Inflammatory macrophage treated with lipopolysaccharide for 1 hour (primary cell): Measurements from ENCODE around the gene DNMT3L.
"Not testable (repeated sequence)": the region's sequence is repeated elsewhere in the genome, so short reads cannot be mapped to it uniquely, and the experiment has no call there.

Experiments
- DNase-seq, 2 donors: peaks; one replicate each; pipeline ENCODE4 v3.0.0-alpha.2; 2020 to 2022

DNMT3L gene

DNA sequence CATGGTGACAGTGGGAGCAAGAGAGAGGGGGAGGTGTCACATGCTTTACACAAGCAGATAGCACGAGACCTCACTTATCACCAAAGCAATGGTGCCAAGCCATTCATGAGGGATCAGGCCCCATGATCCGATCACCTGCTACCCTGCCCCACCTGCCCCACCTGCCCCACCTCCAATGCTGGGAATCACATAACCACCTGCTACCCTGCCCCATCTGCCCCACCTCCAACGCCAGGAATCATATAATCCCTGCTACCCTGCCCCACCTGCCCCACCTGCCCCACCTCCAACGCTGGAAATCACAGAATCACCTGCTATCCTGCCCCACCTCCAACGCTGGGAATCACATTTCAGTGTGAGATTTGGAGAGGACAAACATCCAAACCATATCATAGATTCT, 13.3 kb upstream of the DNMT3L start:
- no peak for DNase-seq

DNA sequence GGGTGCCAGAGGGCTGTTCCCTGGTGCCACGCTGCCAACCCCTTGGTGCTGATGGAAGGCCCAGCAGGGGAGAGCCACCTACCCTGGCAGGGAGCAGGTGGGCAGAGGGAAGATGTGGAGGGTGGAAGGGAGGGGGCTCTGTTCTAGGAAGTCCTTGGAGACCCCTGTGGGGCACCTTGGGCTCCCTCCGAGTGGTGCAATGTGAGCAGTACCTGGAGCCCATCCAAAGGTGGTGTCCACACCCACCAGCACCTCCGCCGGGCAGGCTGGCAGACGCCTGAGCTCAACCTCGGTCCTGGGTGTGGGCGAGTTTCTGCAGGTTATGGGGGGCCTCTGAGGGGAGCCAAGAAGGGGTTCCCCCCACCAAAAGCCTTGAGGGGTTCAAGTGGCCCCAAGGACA, 11.3 kb upstream of the DNMT3L start:
- DNase-seq = no peak

DNA sequence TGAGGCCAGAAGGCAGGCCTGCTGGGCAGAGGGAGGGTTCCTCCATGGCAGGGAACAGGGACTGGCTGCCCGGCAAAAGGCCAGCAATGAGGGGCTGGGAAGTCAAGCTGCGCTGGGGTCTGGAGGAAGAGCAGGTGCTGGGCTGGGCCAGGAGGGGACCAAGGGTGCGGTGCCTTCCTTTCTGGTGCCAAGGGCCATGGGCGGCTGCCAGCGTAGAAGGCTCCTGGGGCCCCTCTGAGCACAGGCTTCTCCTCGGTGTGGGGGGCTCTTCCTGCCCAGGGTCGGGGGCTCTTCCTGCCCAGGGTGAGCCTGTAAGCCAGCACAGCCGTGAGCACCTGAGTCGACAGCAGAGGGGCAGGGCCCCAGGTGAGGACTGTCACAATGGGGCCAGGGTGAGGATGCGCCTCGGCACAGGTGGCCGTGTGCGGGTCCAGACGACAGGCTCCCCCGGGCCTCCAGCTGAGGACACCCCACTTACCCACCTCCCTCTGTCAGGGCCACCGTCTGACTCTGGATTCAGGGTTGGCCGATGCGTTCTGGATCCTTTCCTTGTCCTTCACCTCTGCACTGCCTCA, 10.7 kb upstream of the DNMT3L start:
- DNase-seq = no peak

DNA sequence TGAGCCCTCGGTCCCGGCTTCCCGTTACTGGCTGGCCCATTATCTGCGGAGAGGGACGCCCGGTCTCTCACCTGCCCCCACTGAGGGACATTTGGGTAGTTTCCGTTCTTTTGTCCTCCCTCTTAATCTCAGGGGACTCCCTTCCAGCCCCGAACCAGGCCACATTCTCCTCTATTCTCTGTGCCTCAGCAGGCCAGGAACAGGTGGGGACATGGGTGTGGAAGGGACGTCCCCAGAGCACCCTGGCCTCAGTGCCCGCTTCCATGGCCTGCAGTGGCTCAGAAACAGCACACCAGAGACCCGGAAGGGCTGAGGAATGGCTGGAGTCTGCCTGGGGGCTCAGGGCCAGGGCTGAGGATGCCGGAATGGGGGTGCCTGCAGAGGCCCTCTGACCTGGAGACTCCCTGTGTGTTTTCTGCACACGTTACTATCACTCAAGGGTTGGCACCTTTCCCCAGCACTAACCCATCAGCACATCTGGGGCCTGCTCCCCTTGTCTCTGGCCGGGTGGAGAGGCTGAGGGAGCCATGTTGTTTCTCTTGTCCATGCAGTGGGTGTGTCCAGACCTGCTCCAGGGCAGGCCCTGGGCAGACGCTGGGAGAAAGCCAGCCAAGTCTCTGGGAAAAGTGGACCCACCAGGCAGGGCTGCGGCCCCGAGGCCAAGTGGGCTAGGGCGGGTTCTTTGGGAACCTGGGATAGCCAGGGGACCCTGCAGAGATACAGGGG, 10.0 kb upstream of the DNMT3L start:
- no peak for DNase-seq

DNA sequence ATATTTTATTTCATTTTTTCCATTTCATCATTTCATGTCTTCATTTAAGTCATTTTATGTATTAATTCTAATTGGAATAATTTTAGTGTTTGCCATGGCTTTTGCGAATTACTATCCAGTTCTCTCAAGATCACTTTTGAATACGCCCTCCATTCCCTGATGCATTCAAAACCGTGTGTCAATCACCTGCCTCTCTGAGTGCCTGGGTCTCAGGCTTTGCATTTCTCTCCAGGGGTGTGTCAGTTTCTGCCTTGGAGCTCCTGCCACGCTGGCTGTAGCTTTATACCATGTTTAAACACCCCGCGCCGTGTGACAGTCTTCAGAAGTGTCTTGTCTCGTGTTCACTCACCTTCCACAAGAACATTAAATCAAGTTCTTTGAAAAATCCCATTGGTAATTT, 7.4 kb upstream of the DNMT3L start:
- DNase-seq = no peak

DNA sequence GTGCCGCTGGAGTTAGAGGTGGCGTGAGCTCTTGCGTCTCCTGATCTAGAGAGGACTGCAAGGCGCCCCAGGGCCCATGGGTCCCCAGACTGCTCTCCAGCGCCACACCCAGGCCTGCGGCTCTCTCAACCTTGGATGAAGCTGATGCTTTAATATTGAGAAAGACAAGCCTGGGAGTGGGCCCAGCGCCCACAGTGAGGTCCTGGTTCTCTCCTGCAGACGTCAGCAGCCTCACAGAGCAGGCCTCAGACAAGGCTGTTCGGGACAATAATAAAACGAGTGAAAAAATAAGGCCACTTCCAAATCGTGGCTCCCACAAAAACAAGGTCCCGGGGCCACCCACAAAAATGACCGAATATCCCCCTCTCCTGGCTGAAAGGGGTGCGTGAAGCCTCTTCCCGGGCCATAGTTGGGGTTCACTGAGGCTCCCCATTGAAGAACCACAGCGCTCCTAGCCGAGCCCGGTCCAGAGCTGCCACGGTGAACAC, 6.0 kb upstream of the DNMT3L start:
- peak; percentile 16 to 37 for DNase-seq

DNA sequence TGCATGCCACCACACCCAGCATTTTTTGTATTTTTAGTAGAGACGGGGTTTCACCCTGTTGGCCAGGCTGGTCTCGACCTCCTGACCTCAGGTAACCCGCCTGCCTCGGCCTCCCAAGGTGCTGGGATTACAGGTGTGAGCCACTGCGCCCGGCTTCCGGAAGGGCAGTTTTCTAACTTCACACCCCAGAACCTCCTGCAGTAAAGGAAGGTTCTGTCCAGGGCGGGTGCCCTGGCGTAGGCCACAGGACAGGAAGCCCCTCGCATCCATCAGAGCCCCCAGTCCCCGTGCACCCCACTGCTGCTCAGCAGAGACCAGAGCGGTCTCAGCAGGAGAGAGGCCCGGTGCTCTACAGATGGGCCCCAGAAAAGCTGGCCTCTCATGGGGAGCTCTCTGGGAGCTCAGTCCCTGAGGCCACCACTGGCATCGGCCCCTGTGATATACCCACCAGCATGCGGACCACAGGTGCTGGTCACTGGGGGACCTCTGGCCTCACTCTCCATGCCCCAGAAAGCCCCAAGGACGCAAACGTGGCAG, 4.1 kb upstream of the DNMT3L start:
- no peak for DNase-seq

DNA sequence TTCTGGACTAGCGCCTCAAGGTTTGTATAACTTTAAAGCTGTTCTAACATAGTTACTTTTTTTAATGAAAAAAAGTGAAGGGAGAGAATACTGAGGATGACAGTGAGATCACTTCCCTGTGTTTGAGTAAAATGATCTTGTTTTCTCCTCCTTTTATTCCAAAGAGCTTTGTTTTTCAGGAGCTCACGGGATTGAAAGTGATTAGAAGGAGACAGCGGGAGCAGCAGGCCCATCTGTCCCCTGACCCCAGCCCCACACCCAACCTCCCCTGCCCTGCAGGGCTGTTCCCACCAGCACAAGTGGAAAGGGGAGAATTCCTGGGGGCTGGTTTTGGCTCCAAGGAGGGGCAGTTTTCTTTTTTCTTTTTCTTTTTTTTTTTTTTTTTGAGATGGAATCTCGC, 2.1 kb upstream of the DNMT3L start:
- DNase-seq = no peak

DNA sequence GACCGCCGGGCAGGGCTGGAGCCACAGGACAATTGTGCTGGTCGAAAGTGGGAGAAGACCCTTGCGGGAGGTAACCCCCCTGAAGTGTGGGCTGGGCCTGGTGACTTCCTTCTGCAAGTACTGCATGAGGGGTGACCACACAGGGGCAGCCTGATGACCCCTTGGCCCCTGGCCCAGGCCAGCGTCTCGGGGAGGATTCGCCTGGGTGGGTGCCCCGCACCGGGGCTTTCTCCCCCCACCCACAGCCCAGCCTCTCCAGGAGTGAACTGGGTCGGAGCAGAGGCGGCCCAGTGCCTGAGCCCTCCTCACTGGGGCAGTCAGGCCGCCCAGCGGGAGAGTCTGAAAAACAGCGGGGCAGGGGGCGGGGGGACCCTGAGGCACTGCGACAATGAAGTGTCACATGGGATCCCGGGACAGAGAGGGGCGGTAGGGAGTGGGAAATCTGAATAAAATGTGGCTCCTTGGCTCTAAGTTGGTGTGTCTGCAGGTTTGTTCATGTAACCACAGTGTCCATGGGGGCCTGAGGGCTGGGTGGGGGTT, 1.6 kb upstream of the DNMT3L start:
- no peak for DNase-seq

DNA sequence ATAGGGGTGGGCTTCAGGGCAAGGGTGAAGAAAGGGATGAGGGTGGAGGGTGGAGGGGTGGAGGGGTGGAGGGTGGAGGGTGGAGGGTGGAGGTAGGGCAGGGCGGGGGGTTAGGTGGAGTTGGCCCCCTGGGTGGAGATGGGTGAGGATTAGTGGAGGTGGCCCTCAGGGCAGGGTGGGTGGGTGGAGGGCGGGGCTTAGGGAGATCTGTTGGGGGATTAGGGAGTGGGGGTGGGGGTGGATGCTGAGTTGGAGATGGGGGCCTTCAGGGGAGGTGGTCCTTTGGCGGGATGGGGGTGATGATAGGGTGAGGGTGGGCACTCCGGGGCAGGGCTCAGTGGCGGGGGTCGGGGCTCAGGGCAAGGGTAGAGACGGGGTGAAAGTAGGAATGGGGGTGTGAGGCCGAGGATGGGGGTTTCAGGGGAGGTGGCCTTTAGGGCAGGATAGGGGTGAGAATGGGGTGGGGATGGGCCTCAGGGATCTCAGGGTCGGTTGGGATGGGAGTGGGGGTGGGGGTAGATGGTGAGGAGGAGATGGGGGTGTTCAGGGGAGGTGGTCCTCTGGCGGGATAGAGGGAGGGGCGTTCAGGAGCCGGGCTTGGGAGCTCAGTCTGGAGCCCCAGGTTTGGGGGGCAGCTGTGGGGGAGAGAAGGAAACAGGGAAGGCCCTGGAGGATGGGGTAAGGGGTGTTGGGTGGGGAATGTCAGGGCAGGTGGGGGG, 800 bp upstream of the DNMT3L start:
- no peak for DNase-seq

DNA sequence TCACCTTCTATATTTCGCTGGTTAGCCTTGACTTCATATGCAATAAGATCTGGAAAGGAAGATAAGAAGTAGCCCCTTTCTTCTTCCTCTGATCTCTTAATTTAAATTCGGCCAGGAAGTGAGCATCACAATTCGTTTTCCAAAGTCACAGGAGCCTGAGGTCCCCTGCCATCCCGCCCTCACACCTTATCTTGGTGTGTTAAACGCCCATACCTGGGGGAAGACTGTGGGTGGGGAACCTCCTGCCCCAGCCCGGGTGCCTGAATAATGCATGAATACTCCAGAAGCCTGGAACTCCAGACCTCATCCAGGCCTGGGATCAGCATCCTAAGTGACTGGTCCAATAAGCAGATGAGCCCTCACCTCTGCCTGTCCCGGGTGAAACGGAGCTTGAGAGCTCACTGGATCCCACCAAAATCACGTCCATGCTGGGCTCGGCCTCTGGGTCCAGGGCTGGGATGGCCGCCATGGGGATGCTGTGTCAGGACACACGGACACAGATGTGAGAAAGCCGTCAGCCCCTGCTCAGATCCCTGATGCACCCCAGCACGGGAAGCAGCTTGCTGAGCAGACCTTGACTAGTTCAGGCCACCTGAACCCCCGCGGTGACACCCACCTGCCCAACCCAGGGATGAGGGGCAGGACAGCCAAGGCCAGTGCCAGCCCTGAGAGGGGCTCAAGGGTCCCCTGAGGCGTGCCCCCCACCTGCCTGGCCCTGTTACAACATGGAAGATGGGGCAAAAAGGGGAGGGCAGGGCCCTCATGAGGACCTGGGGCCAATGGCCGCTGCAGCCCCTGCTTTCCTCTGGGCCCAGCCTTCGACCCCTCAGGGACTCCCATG, 686 bp downstream of the DNMT3L start:
- no peak for DNase-seq

DNA sequence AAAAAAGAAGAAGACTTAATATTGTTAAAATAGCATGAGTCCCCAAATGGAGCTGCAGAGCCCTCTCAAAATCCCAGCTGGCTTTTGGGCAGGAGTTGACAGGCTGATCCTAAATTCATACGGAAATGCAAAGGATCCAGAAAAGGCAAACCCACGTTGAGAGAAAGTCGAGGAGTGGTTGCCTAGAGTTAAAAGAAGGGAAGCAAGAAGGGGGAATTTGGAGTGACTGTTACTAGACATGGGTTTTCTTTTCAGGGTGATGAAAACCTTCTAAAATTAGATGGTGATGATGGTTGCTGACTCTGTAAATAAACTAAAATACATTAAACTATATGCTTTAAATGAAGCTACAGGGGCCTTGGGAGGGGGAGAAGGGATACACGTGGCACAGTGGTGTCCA, 1.6 kb downstream of the DNMT3L start:
- peak; percentile 38 to 60 for DNase-seq

DNA sequence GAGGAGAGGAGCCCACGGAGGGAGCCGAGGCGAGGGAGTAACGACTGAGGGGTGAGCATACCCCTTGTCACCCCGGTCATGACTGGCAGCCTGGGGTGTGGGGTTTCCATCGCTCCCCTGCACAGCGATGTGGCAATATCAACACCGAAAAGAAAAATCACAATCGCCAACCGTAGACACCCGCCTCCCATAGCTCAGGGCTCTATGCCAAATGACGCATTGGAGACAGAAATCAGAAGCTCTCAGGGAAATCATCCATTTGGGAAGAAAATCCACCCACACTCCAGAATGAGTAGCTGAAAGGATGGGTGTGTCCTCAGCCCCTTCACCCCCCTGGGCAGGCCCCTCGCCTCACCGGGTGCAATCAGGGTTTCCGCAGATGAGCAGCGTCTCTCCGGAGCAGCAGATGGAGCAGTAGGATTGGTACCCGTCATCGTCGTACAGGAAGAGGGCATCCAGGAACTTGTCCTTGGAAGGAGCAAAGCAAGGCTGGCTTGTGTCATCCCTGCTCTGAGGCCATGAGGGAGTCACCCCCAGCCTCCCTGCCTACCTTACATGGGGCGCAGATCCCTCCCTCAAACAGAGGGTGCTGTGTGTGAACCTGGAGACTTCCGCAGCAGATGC, 2.5 kb downstream of the DNMT3L start:
- DNase-seq = no peak

DNA sequence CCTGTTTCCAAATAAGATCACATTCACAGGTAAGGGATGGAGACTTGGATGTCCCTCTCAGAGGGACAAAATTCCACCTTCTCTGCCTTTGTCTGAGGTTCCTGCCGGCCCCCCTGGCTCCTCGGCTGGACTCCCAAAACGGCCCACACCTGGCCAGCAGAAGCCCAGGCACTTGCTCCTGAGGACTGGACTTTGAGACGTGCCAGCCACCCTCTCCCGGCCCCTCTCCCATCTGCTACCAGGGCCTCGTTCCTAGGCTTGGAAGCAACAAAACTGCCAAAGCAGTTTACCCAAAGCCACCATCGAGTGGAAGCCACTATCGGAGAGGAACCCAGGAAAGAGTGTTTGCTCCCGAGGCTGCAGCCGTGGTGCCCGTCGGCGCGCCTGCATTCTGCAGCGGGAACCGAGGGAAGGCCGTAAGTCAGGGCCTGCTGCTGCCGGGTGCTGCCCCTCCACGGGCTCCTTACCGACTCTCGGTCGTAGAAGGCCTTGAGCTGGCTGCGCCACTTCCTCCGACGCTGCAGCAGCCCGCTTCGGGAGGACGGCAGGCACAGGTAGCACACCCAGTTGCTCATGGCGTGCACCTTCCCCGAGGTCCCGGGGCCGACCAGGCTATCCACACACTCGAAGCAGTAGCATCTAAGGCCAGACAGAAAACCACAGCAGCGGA, 3.5 kb downstream of the DNMT3L start:
- DNase-seq = no peak

DNA sequence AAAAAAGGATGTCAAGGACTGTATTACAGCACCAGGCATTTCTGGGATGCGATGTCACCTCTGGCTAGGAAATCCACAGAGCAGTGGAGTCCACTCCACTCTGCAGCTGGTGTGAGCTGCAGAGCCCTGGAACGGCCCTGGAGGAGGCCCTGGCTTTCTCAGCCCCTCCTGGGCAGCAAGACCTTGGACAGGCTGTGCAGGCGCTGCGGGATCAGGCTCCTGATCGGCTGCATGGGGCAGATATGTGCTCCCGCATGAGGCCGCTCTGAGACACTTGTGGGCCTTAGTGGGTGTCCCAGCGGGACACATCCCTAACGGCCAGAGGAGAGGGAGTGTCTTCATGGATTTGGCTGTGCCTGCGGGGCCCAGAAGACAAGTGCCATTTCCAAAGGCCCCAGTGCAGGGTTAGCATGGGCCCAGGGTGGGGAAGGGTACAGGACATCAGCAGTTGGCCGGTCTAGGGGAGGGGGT, 6.2 kb downstream of the DNMT3L start:
- DNase-seq = no peak

DNA sequence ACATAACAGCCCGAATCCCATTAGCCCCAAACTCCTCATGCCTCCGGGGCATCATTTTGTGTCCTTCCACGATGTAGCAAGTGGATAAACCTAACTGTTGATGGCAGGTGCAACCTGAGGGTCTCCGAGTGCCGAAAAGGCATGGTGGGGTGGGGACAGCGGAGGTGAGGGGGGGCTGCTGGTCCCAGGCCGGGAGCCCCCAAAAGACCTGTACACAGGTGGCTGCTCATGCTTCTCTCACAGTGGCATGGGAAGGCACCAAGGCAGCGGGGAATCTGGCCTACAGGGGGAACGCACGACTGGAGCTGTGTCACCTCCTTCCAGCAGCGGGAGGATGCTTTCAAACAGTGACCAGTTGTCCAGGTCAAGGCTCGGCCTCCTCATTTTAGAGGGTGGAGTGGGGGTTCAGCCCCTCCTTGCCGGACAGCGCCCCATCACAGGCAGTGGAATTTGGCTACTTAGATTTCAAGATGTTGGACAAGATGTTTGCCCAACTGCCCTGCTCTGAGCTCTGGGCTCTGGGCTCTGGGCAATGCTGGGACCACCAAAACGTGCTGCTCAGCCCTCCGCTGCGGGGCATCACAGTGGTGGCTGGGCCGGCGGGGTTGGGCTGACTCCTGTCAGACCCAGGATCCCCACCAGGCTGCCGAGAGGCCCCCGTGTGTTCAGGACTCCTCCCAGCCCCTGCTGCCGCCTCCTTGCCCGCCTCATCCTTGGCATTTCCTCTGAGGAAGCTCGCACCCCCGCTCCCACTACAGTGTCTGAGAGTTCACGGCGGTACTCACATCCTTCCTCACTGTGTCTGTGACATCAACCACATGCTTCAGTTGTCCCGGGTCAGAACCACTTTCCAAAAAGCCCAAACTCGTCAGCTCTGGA, 7.6 kb downstream of the DNMT3L start:
- DNase-seq = peak; percentile 45 to 56

DNA sequence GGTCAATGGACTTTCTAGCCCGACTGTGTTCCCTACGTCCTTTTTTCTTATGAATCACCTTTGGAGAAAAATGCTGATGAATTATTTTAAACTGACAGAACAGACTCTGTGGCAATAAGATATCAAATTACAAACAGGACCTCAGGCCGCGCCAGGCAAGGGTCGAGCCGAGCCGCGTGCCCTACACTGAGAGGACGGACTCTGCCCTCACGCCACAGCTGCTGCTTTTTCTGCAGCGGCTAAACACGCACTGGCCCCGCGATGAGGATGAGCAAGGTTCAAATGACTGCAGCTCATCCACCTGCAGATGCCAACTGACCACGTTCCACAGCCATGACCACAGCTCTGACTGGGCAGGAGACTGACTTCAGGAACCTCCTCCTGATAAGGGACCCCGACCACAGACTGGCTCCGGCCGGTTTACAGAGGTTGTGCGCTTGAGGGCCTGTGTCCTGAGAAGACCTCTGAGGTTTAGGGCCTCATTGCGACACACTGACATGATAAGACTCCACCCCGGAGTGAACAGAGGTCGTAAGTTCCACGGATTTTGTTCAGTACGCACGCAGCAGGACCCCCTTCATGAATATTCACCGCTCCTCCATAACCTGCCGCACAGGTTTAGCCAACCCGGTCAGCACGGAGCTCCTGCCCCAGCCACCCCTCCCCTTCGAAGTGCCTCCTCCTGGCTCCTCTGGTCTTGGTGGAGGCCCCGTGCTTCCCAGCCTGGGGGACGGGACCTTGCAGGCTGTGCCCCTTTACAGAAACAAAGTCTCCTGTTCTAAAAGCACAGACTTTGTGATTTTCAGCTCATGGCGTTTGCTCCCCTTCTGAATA, 12.3 kb downstream of the DNMT3L start:
- DNase-seq = not testable (repeated sequence)

DNA sequence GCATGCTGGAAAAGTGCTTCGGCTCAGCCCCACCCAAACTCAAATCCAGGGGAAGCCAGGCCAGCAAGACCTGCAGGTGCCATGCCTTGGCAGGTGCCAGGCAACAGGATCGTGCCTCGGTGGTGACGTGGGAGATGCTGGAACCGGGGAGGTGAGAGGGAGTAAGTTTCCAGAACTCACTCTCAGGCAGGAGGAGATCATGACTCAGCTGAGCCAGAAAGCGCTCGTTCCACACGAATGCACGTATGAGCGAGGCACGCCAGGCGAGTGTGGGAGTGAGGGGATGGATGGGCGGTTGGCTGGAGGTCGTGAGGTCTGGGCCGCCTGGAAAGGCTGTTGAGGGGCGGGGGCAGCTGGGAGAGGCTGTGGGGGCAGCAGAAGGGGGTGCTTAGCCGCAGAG, 13.8 kb downstream of the DNMT3L start:
- not testable (repeated sequence) for DNase-seq

DNA sequence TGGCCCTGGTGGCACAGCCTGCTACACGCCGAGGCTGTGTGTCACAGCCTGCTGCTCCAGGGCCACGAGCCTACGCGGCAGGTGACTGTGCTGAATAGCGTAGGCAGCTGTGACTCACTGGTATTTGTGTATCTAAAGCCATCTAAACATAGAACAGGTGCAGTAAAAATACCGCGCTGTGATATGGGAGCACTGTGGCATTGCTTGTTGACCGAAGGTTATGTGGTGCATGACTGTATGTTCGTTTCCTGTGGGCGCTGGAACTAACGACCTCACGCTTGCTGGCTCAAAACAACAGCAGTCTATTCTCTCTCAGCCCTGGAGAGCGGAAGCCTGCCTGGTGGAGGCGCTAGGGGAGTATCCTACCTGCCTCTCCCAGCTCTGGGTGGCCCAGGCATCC, 17.7 kb downstream of the DNMT3L start:
- DNase-seq = not testable (repeated sequence)
